HG03558 (cell line): ENCODE measurements around the gene LGALS8.
A peak's percentile ranks its signal among the peaks of the same experiment; 100 is the strongest.

Experiments used
- ATAC-seq: cut with Tn5 transposase; IDR thresholded peaks from one replicate; pipeline ENCODE4 v1.9.1; 2021; ENCODE audit warnings: moderate number of reproducible peaks; ENCODE audit not compliant: unreplicated experiment; ENCODE audit errors: extremely low read depth

Gene LGALS8

GRCh38 chr1:236508593-236509027 is 15.2 kb upstream of the LGALS8 start:
- ATAC-seq = no peak

DNA sequence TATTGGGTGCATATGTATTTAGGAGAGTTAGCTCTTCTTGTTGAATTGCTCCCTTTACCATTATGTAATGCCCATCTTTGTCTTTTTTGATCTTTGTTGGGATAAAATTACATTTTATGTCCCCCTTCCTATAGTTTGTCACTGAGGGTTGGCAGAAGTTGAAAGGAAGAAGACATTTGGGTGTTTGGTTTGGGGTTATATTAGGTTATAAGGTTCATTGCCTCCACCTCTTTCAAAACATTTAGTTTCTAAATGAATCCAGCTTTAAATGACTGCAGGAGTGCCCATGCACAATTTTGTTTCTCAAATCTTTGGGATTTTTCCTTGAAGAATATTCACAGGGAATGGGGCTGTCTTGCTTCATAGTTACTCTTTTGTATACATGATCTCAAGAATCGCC is 14.6 kb upstream of the LGALS8 start:
- ATAC-seq = no peak

DNA sequence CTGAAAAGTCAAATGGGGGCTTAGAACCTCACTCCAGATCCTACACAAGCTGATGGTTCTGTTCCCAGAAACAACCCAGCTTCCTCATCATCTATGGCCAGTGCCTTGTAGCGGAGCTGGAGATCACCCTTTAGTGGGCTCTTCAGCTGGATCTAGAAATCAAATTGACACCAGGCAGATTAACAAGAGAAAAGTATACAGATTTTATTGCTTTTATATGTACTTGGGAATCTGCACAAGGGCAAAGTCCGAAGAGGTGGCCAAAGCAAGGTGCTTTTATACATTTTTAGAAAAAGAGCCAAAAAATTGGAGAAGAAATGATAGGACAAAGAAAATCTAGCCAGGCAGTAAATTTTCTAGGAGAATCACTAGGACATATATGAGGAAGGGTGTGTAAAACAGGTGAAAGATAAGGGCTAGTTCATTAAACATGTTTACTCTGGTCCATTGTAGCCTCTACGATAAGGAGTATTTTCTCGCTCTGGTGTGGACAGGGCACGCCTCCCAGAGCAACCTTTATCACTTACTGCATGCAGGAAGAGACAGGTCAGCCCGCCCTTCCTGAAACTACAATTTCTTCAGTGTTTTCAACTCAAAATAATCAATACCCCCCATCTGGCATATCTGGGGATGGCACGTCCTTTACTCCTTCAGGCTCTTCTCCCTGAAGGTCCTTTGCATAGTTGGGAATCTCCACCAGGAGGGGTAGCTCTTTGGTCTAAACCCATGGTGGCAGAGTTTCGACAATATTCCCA is 14.0 kb upstream of the LGALS8 start:
- ATAC-seq = no peak

GRCh38 chr1:236511735-236512418 is 11.9 kb upstream of the LGALS8 start:
- ATAC-seq = no peak

DNA sequence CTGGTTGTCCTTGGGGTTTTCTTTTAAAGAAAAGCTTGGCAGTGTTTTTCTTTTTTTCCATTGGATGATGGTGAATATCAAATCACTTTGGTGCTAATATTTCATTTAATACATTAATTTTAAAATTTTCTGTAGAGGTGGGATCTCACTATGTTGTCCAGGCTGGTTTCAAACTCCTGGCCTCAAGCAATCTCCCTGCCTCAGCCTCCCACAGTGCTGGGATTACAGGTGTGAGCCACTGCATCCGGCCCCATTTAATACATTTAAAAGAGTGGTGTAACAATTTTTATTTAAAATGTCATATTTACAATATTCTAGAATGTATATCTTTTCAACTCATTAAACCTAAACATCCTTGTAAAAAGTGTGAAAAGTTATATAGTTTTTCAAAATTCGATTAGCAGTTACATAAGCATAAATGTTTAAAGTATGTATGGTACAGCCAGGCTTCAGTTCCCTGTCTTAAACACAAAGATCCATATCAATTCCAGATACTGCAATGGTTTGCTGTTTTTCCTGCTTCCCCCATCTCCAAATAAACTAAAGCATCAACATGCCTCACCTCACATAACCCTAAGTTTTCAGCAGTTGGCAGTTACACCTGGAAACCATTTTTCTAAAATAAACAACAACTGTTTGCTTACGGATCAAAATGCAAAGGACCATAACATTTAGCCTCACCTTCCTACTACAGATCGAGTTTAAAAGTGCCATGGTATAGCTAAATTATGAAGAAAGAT is 8.9 kb upstream of the LGALS8 start:
- no peak for ATAC-seq

DNA sequence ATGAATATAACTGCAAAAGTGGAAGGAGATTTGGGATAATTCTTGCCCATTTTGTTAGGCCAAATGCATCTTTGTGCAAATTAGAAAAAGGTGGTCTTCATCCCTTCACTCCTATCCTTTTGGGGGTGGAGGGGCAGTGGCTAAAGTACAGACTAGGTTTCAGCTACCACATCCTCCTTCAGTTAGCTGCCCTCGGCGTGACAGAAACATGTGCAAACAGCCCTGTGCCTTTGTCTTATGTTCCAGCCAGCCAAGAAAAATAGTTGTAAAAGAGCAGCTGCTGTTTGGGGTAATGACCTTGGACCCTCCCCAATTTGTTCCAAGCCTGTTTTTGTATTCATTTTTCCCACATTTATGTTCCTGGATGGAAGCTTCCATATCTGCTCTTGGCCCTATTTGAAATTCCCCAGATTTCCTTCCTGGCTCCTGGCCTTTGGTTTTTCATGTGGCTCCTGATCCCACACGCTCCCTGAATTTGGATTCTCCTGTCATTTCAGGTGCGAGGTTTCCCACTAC is 8.3 kb upstream of the LGALS8 start:
- no peak for ATAC-seq

DNA sequence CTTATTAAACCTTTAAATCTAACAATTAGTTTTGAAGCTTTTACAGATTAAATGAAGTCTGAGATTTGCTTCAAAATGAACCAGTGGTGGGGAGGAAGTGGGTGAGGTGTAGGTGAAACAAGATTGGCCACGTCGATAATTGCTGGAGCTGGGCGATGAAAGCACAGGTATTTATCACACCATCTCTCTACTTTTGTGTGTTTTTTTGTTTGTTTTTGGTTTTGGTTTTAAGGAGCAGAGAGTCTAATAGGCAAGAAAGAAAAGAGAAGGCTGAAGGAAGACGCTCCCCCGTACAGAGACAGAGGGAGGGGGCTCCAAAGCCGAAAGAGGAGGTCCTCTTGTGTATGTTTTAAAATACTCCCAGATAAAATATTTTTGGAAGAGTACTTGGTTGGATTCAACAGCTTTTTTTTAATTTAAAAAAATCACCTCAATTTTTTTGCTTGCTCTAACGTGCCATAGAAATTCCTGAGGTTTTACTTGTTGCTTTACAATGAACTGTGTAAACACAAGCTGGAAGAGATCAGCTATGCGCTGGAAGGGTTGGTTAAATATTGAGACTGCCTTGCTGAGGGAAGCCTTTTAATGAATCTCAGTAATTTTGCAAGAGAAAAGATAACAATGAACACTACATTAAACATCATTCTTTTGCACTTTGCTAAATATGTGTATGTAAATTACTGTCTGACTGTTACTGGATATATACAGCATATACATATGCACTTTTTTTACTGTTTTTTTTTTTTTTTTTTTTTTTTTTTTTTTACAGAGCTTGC is 6.7 kb upstream of the LGALS8 start:
- no peak for ATAC-seq

GRCh38 chr1:236518322-236518721 is 5.5 kb upstream of the LGALS8 start:
- ATAC-seq = no peak

DNA sequence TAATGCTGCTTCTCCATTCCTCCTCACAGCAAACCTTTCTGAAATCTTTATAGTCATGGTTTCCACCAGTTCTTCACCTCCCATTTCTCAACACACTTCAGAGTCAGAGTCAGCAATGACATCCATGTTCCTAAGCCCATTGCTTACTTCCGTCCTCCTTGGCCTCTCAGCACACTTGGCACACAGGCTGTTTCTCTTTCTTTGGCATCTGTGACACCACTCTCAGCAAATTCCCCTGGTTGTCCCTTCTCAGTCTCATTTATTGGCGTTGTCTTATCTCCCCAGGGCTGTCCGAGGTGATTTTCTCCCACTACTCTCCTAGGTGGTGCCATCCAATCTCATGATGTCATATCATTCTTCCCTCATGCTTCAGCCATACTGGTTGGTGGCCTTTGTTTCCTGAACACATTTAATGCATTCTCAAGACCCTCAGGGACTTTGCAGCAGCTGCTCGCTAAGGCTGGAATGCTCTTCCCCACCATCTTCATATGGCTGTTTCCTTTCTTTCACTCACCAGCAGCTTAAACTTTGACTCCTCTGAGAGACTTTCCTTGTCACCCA is 3.3 kb upstream of the LGALS8 start:
- ATAC-seq = no peak

- ATAC-seq = no peak
Observed at GRCh38 chr1:236522937-236523703, 662 bp upstream of the LGALS8 start.

DNA sequence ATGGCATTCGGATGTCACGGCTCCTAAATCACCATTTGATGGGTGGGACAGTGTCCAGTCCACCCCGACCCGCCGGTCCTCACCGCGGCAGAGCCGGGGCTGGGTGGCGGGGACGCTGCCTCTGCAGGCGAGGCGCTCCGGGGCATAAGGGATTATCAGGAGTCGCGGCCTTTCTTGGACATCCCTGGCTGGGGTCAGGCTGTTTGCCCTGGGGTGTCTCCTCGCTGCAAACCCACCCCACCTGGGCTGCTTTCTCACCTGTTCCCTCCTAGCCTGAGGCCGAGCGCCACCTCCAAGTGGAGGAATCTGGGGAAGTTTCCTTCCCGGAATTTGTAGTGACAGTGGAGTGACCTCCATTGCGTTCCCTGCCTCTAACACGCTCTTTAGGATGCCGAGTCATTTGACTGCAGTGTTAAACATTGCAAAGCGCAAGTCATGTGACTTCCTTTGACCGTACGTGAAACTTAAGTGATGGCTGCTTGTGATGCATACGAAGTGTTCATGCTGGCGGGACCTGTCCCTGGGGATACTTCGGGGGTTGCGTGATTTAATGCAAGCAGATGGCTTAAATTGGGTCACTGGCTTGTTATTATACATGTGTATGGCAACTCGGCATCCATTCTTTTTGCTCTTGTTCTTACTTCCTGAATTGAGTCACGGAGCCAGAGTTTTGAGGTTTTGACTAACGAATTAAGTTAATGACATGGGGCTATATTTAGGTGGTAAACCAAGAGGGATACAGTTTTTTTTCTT is 536 bp downstream of the LGALS8 start:
- peak; percentile 91 for ATAC-seq

- no peak for ATAC-seq
Observed at GRCh38 chr1:236524895-236525184, 1.1 kb downstream of the LGALS8 start.

DNA sequence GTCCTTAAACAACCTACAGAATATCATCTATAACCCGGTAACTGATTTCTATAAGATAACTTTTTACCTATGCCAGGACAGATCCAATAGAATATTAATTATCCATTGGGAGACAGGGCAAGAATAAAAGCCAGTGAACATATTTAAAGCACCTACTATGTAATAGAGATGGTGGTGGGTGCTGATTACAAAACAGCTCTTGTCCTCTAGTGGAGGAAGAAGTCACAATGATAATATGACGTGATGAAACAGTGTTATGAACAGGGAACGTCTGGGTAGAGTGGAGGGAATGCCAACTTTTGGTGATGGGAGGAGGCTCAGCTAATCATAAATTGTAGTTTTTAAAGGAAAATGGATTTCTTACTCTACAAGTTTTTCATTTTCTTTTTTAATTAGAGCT is 2.3 kb downstream of the LGALS8 start:
- ATAC-seq = no peak

GRCh38 chr1:236530286-236530685 is 6.5 kb downstream of the LGALS8 start:
- no peak for ATAC-seq

DNA sequence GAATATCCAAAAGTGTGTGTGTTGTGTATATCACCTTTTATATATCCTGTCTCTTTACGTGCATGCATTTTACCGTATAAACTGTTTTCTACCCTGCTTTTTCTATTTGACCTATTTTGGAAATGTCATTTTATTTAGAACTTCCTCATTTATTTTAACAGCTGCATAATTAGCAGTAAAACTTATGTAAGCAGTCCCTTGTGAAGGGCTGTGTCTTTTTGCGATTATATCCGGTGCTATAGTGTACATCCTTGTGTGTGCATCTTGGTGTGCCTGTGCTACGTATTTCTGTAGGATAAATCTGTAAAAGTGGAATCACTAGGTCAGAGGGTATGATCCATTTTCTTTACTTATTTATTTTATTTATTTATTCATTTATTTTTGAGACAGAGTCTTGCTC is 7.2 kb downstream of the LGALS8 start:
- no peak for ATAC-seq

- no peak for ATAC-seq
Observed at GRCh38 chr1:236532850-236533249, 9.1 kb downstream of the LGALS8 start.

DNA sequence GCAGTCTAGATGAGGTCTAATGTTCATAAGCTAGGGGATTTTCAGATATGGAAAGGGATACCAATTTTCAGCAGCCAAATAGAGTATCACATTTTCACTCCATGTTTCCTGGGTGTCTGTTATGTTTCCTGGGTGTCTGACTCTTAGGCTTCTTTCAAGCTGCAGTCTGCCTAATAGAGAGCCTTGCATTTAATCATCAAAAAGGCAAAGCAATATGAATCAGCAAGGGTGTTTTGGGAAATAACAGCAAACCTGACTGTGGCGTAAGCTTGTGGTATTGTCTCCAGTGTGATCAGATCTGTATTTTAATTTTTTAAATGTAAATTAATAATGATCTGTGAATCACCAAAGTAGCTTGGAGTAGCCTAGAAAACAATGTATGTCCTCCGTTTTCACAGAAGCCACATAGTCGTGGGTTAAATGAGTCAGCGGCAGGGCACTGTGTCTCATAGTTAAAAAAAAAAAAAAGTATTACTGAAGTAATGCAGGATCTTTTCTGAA is 10.4 kb downstream of the LGALS8 start:
- no peak for ATAC-seq

GRCh38 chr1:236535190-236535589 is 11.4 kb downstream of the LGALS8 start:
- no peak for ATAC-seq
